DOHH2 (cell line): ENCODE data around the gene PRR36.

Experiments
- CTCF ChIP-seq: fragments of 200-600 bp; sonication (generic); IDR thresholded peaks from one replicate; pipeline ENCODE4 v1.5.1; 2014; ENCODE audit warnings: antibody characterized with exemption, mild to moderate bottlenecking, low read depth, low read length; ENCODE audit not compliant: poor library complexity, severe bottlenecking
- EZH2phosphoT487 ChIP-seq: fragments of 200-600 bp; sonication (generic); IDR thresholded peaks from 2 replicates; pipeline ENCODE4 v1.6.1; 2017; ENCODE audit warnings: borderline replicate concordance, mild to moderate bottlenecking, antibody characterized with exemption, low read length, moderate library complexity, mixed read lengths

- TF ChIP-seq CTCF, result peak; percentile 45
- no peak for TF ChIP-seq EZH2phosphoT487
Observed at GRCh38 chr19:7917267-7918061, 43.3 kb upstream of the PRR36 start.
